Measurements from ENCODE around the gene PLXDC2.
"Not testable (repeated sequence)": the region's sequence is repeated elsewhere in the genome, so short reads cannot be mapped to it uniquely, and the experiment has no call there.

Gene PLXDC2

GRCh38 chr10:20115894-20116293 is 299.7 kb downstream of the PLXDC2 start:
- DNase-seq (ENCODE audit: low spot score) = no peak

GRCh38 chr10:20117471-20117870 is 301.2 kb downstream of the PLXDC2 start:
- no peak for DNase-seq (ENCODE audit: low spot score)

GRCh38 chr10:20118119-20118518 is 301.9 kb downstream of the PLXDC2 start:
- no peak for DNase-seq (ENCODE audit: low spot score)

- no peak for DNase-seq (ENCODE audit: low spot score)
Measured at GRCh38 chr10:20128811-20129210, 312.6 kb downstream of the PLXDC2 start.

- DNase-seq (ENCODE audit: low spot score) = no peak
Measured at GRCh38 chr10:20132816-20133215, 316.6 kb downstream of the PLXDC2 start.

- no peak for DNase-seq (ENCODE audit: low spot score)
Measured at GRCh38 chr10:20133669-20134189, 317.5 kb downstream of the PLXDC2 start.

- no peak for DNase-seq (ENCODE audit: low spot score)
Measured at GRCh38 chr10:20142311-20142710, 326.1 kb downstream of the PLXDC2 start.

GRCh38 chr10:20144268-20144667 is 328.0 kb downstream of the PLXDC2 start:
- no peak for DNase-seq (ENCODE audit: low spot score)

GRCh38 chr10:20146004-20146403 is 329.8 kb downstream of the PLXDC2 start:
- no peak for DNase-seq (ENCODE audit: low spot score)

- DNase-seq (ENCODE audit: low spot score) = no peak
Measured at GRCh38 chr10:20147684-20148083, 331.5 kb downstream of the PLXDC2 start.

GRCh38 chr10:20156511-20156910 is 340.3 kb downstream of the PLXDC2 start:
- DNase-seq (ENCODE audit: low spot score) = no peak

- DNase-seq (ENCODE audit: low spot score) = no peak
Measured at GRCh38 chr10:20157314-20157713, 341.1 kb downstream of the PLXDC2 start.

- no peak for DNase-seq (ENCODE audit: low spot score)
Measured at GRCh38 chr10:20158086-20158485, 341.9 kb downstream of the PLXDC2 start.

- no peak for DNase-seq (ENCODE audit: low spot score)
Measured at GRCh38 chr10:20162123-20162522, 345.9 kb downstream of the PLXDC2 start.

GRCh38 chr10:20166096-20166675 is 350.0 kb downstream of the PLXDC2 start:
- no peak for DNase-seq (ENCODE audit: low spot score)

GRCh38 chr10:20170661-20171060 is 354.4 kb downstream of the PLXDC2 start:
- DNase-seq (ENCODE audit: low spot score) = no peak

GRCh38 chr10:20173046-20173445 is 356.8 kb downstream of the PLXDC2 start:
- no peak for DNase-seq (ENCODE audit: low spot score)

- DNase-seq (ENCODE audit: low spot score) = no peak
Measured at GRCh38 chr10:20175719-20176118, 359.5 kb downstream of the PLXDC2 start.

GRCh38 chr10:20180766-20181165 is 364.5 kb downstream of the PLXDC2 start:
- no peak for DNase-seq (ENCODE audit: low spot score)

- no peak for DNase-seq (ENCODE audit: low spot score)
Measured at GRCh38 chr10:20181434-20181833, 365.2 kb downstream of the PLXDC2 start.

- no peak for DNase-seq (ENCODE audit: low spot score)
Measured at GRCh38 chr10:20185116-20185515, 368.9 kb downstream of the PLXDC2 start.

GRCh38 chr10:20191392-20191791 is 375.2 kb downstream of the PLXDC2 start:
- not testable (repeated sequence) for DNase-seq (ENCODE audit: low spot score)

GRCh38 chr10:20195076-20195475 is 378.8 kb downstream of the PLXDC2 start:
- DNase-seq (ENCODE audit: low spot score) = no peak

- no peak for DNase-seq (ENCODE audit: low spot score)
Measured at GRCh38 chr10:20200758-20201157, 384.5 kb downstream of the PLXDC2 start.

Measured in CD4-positive, alpha-beta T cell treated with Interleukin-15 for 4 hours (primary cell).